Measurements from ENCODE around the gene PDE11A. TPM values are rescaled to one million over a fixed set of nuclear protein-coding genes. Genes with fewer than 3 reads are reported as not detected.

The PDE11A gene
- total and polyA plus RNA-seq, 2 experiments from 2014 or later = 0.34 to 0.86 TPM

DNA sequence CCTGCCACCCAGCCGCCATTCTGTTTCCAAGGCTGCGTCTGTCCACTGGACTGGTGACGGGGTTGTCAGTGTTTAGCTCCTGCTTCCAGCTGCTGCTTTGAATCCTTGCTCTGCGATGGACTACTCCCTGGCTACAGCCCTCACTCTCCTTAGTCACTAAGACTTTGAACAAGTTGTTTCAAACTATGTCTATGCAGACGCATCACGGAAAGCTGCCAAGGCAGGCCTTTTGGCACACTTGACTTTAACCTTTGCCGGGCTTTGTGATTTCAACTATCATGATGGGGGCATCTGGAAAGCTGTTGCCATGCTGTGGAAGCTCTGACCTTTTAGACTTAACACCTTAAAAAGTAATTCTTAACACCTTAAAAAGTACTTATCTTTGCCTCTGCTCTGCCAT lies 54.4 kb downstream of the PDE11A start:
- H3F3A ChIP-seq (ENCODE audit: insufficient read depth) = no peaks in the 10 kb centered on the region; the same call in 1 of the 2 replicates
- H3K9ac ChIP-seq = no peak overlapping the region
- H3K36me3 ChIP-seq (ENCODE audit: low read depth) = no peaks in the 10 kb centered on the region
- DNase-seq = no peak
- no peaks in the 10 kb centered on the region for H3K27me3 ChIP-seq (replicated peaks; ENCODE audit: insufficient read depth)
- H3K9me3 ChIP-seq (ENCODE audit: low read depth) = no peaks in the 10 kb centered on the region
- no peak for TF ChIP-seq EZH2phosphoT487 (IDR thresholded peaks at IDR 0.05; ENCODE audit: insufficient read depth, low read depth)
- TF ChIP-seq EZH2 (IDR thresholded peaks at IDR 0.05; ENCODE audit: insufficient read depth, poor library complexity, severe bottlenecking) = no peak
- H3K9me2 ChIP-seq (ENCODE audit: insufficient read depth) = no peaks in the 10 kb centered on the region
- no peak overlapping the region for H3K4me2 ChIP-seq (ENCODE audit: unreplicated experiment)
- 0 out of 2 replicates have a peak, but pooled peaks cover 6% of the 10 kb centered on the region for H3K4me1 ChIP-seq (ENCODE audit: insufficient read depth)
- in situ Hi-C loops (cut with MboI) = no loop called here
- no peaks in the 10 kb centered on the region for H4K20me1 ChIP-seq (ENCODE audit: insufficient read depth)
- no peaks in the 10 kb centered on the region for H3K79me2 ChIP-seq (ENCODE audit: insufficient read depth)
- H3K27ac ChIP-seq = no peak overlapping the region
- no peak overlapping the region for H3K4me3 ChIP-seq
- 51 to 61% methylated on average over 7 of the region's 7 CpGs for WGBS, 2 experiments (ENCODE audit: low coverage in 1 of 2, low lambda C conversion rate in 2 of 2, missing lambda C conversion rate in 2 of 2)
- H2AFZ ChIP-seq = no peak overlapping the region

DNA sequence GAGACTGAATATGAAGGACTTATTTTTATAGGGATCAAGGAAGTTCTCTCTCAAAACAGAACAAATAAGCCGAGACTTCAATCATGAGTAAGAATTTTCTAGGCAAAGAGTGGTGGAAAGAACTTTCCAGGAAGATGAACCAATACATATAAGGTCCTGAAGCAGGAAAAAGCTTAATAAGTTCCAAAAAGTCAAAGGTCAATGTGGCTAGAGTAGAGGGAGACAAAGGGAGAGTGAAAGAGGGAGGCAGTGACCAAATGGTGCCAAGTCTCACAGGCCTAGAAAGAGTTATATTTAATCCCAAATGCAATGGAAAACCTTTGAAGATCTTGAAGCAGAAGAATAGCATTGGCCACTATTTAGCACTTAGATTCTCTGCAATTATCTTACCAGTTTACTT lies 56.0 kb downstream of the PDE11A start:
- Histone ChIP-seq H3K79me2 (ENCODE audit: insufficient read depth) (no peaks in the 10 kb centered on the region), H3K9me3 (ENCODE audit: low read depth) (no peaks in the 10 kb centered on the region), H3F3A (ENCODE audit: insufficient read depth) (no peaks in the 10 kb centered on the region), H3K4me2 (ENCODE audit: unreplicated experiment) (no peak overlapping the region), H3K27ac (no peak overlapping the region), H3K4me3 (no peak overlapping the region), H3K4me1 (ENCODE audit: insufficient read depth) (no peaks in the 10 kb centered on the region), H3K9me2 (ENCODE audit: insufficient read depth) (no peaks in the 10 kb centered on the region), H3K9ac (no peak overlapping the region), H3K27me3 (replicated peaks; ENCODE audit: insufficient read depth) (no peaks in the 10 kb centered on the region), H4K20me1 (ENCODE audit: insufficient read depth) (no peaks in the 10 kb centered on the region), H2AFZ (no peak overlapping the region), H3K36me3 (ENCODE audit: low read depth) (no peaks in the 10 kb centered on the region)
- in situ Hi-C loops (cut with MboI) = no loop called here
- TF ChIP-seq EZH2phosphoT487 (IDR thresholded peaks at IDR 0.05; ENCODE audit: insufficient read depth, low read depth) (no peak), EZH2 (IDR thresholded peaks at IDR 0.05; ENCODE audit: insufficient read depth, poor library complexity, severe bottlenecking) (no peak)
- 5% methylated on average over 1 of the region's 1 CpG for WGBS, 2 experiments (ENCODE audit: low coverage in 1 of 2, low lambda C conversion rate in 2 of 2, missing lambda C conversion rate in 2 of 2)
- DNase-seq = no peak

DNA sequence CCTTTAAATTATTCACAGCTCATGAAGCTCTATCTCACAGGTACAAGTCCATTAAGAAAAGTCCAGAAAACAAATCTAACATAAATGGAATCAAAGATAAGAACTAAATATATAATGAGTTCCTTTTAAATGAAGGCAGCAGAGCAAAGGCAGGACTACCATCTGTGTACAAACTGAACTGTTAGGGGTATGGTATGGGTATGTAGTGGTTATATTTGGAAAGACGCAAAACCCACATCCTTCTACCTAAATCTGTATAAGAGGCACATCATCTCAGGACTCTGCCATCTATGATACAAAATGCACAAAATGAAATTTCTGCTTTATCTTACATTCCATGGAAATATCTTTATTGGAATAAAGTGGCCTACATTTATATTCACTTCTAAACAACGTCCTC lies 59.9 kb downstream of the PDE11A start:
- Histone ChIP-seq H3K4me3 (no peak overlapping the region), H3K27ac (no peak overlapping the region), H3F3A (ENCODE audit: insufficient read depth) (no peaks in the 10 kb centered on the region), H3K36me3 (ENCODE audit: low read depth) (no peaks in the 10 kb centered on the region), H3K9me2 (ENCODE audit: insufficient read depth) (no peaks in the 10 kb centered on the region), H4K20me1 (ENCODE audit: insufficient read depth) (no peaks in the 10 kb centered on the region), H3K9me3 (ENCODE audit: low read depth) (no peaks in the 10 kb centered on the region), H3K4me1 (ENCODE audit: insufficient read depth) (peaks cover 15% of the 10 kb centered on the region; the same call in 1 of the 2 replicates), H3K79me2 (ENCODE audit: insufficient read depth) (no peaks in the 10 kb centered on the region), H2AFZ (no peak overlapping the region), H3K27me3 (replicated peaks; ENCODE audit: insufficient read depth) (no peaks in the 10 kb centered on the region), H3K4me2 (ENCODE audit: unreplicated experiment) (no peak overlapping the region), H3K9ac (no peak overlapping the region)
- 38 to 47% methylated on average over 2 of the region's 2 CpGs for WGBS, 2 experiments (ENCODE audit: low coverage in 1 of 2, low lambda C conversion rate in 2 of 2, missing lambda C conversion rate in 2 of 2)
- no peak for DNase-seq
- in situ Hi-C loops (cut with MboI) = no loop called here
- TF ChIP-seq EZH2 (IDR thresholded peaks at IDR 0.05; ENCODE audit: insufficient read depth, poor library complexity, severe bottlenecking) (no peak), EZH2phosphoT487 (IDR thresholded peaks at IDR 0.05; ENCODE audit: insufficient read depth, low read depth) (no peak)

DNA sequence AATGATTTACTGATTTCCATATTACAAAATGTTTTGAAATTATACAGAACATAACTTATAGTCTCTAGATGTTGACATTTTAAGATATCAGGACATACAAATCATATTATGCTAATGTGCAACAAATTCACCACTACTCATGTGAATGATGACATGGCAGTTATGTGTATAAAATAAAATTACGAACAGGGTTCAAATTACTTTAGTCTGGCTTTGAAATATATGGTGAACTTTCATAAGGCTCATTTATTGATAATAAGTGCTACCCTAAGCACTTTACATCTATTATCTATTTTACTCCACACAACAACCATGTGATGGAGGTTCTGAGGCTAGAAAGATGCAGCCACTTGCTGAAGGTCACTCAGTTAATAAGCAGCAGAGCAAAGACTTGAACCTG lies 62.8 kb downstream of the PDE11A start:
- H3K4me2 ChIP-seq (ENCODE audit: unreplicated experiment) = no peak overlapping the region
- no peaks in the 10 kb centered on the region for H3K9me2 ChIP-seq (ENCODE audit: insufficient read depth)
- no peak for TF ChIP-seq EZH2phosphoT487 (IDR thresholded peaks at IDR 0.05; ENCODE audit: insufficient read depth, low read depth)
- TF ChIP-seq EZH2 (IDR thresholded peaks at IDR 0.05; ENCODE audit: insufficient read depth, poor library complexity, severe bottlenecking) = no peak
- no peak overlapping the region for H3K9ac ChIP-seq
- H3F3A ChIP-seq (ENCODE audit: insufficient read depth) = peaks cover 18% of the 10 kb centered on the region
- DNase-seq = no peak
- no peaks in the 10 kb centered on the region for H4K20me1 ChIP-seq (ENCODE audit: insufficient read depth)
- 0 to 8% methylated on average over 1 of the region's 1 CpG for WGBS, 2 experiments (ENCODE audit: low coverage in 1 of 2, low lambda C conversion rate in 2 of 2, missing lambda C conversion rate in 2 of 2)
- peaks cover 34% of the 10 kb centered on the region for H3K4me1 ChIP-seq (ENCODE audit: insufficient read depth)
- in situ Hi-C loops (cut with MboI) = no loop called here
- peak overlapping the region; percentile 61; the same call in 1 of the 2 replicates for H2AFZ ChIP-seq
- H3K27me3 ChIP-seq (replicated peaks; ENCODE audit: insufficient read depth) = no peaks in the 10 kb centered on the region
- H3K27ac ChIP-seq = no peak overlapping the region
- H3K4me3 ChIP-seq = no peak overlapping the region
- no peaks in the 10 kb centered on the region for H3K79me2 ChIP-seq (ENCODE audit: insufficient read depth)
- no peaks in the 10 kb centered on the region for H3K36me3 ChIP-seq (ENCODE audit: low read depth)
- H3K9me3 ChIP-seq (ENCODE audit: low read depth) = no peaks in the 10 kb centered on the region

Measured in GM23248 (cell line).